ENCODE data around the gene GLIS1.

Gene GLIS1

DNA sequence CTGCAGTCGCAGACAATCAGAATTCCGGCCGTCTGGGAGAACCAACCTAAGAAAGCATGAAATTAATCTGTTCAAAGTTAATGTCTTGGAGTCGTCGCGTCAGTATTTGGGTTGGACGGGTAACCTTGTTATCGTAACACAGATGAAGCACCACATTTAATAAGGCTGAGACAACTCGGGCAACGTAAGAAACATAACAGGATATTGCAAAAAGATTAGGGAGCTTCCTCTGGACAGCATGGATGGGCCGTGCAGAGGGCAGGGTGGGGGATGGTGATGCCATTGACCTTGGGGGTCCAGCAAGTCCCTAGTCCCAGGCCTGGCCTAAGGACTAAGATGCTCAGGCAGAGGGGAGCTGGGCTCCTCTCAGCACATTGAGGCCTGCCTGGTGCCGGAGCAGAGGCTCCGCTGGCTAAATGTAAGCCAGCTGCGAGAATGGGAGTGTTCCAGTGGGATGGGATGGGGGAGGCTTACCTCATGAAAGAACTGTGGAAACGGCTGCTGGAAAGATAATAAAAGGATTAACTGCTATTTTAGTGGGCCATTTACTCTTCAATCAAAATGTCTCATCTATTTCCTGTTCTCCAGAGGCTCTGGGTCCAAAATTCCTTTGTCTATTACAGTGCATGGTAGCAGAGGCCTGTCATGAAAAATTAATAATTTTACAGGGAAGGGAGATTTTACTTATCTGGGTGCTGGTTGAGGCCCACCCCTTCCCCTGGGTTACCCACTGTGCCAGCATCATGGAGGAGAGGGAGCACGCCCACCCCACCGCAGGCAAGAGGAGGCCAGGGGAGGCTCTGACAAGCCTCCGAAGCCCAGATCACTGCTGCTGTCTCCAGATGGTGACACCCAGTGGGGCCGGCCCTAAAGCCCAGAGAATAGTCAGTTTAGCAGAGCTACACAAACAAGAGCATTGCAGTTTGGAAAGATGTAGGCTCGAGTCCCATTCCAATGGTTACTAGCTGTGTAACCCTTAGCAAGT lies 148.1 kb downstream of the GLIS1 start:
- peak; percentile 68 for DNase-seq

DNA sequence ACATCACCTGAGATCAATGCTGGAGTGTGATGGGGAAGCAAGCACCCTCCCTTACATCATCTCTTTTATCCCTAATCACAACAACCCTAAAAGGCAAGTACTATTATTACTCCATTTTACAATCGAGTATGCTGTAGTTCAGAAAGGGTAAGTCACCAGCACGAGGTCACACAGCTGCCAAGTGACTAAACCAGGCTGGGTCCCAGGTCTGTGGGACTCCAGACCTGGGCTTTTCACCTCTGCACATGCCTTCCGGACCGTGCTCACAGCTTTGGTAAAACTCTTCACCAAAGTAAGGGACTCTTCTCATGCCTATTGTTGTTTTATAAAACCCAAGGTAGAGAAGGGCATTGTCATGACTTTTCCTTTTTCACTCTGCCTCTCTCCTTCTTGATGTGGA lies 148.9 kb downstream of the GLIS1 start:
- DNase-seq = no peak

DNA sequence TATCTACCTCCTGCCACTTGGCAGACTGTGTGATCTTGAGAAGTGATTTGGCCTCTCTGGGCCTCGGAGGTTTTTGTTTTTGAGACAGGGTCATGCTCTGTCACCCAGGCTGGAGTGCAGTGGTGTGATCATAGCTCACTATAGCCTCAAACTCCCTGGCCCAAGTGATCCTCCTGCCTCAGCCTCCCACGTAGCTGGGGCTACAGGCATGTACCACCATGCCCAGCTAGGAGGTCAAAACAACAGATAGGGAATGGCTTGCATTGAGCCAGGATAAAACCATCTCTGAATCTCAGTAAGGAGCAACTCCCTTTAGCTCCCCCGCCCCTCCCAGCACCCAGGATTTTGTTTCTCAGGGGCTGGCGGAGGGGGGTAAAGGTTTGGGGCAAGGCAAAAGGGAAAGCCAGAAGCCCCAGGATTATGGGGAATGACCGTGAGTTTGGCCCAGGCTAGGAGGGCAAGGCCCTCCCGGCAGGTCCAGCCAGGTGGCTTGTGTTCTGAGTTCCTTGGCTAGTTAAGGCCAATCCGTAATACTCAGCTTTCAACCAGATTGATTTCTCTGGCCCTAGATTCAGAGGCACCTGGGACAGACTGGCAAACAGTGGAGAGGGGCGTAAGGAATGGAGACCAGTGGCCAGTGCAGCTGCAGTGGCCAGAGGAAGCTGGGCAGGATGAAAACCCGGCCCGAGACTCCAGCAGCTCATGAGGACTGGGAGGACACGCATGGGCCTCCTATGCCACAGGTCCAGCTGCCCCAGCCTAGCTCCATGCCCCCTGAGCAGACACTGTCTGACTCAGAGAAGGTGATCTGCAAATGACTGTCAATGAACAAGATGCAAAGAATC lies 149.7 kb downstream of the GLIS1 start:
- DNase-seq = no peak

DNA sequence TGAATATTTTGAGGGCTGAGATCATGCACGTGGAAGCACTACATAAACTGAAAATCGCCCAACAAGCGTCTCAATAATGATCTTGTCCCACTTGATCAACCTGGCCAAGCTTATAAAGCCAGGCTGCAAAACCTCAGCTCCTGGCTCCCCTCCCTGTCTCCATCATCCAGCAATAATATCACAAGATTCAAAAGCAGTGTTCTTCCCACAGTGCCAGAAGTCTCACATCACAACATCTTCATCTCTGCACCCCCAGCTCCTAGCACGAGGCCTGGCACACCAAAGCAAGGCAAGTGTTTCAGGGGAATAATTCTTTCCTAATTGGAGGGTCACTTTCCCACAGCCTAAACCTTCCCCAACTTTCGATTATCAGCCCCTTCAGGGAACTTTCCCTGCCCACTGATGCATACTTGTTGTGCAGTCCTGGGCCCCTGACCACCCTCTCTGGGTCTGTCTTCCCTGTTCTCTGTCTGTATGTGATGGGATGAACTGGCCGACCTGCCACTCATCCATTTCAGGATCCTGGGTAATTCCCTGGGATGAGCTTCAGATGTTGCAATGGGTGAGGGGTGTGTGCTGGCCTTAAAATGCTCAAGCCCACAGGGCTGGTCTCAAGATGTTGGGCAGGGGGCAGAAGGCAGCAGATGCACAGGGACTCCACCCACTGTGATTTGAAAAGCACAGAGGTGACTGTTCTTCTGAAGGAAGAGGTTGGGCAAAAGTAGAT lies 150.7 kb downstream of the GLIS1 start:
- DNase-seq = no peak

DNA sequence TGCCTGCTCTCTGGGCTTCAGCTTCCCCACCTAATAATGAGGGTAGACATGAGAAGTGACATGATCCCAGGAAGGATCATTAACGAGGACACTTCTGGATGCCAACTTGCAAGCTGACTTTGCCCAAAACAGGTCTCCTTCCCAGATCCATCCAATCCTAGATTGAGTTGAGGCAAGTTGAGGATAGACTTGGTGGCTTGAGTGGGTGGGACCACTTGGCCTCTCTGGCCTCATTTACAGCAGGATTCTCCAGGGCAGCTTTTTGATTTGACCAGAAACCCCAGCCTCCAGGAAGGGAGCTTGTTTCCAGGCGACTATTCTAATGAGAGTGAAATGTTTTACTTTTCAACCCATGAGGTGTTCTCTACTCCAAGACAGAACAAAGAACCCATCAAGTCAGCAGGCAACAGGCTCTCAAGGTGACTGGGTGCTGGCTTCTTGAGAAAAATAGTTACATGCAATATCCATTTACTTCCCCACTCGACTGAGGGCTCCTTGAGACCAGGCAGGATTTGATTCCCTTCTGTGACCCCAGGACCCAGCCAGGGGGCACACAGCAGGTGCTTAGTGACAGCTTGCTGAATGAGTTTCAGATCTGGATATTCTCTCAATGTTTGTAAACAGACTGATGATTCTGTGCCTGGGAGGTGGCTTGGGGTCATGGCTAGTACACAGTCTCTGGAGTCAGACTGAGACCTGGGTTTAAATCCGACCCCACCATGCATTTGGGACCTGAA lies 151.5 kb downstream of the GLIS1 start:
- no peak for DNase-seq

DNA sequence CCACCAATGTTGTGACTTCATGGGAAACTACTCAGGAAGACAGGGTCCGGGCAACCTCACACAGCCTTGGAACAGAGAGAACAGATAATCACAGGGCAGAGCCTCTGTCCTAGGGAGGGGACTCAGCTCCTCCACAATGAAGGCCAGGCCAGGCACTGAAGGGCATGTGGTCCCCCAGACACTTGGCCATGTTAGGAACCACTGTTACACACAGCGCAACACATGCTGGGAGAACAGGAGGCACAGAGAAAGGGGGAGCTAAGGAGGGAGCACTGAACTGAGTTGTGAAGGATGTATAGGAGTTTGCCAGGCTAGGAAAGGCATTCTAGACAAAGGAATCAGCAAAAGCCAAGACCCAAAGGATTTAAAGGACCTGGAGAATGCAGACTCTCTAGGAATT lies 152.2 kb downstream of the GLIS1 start:
- no peak for DNase-seq

DNA sequence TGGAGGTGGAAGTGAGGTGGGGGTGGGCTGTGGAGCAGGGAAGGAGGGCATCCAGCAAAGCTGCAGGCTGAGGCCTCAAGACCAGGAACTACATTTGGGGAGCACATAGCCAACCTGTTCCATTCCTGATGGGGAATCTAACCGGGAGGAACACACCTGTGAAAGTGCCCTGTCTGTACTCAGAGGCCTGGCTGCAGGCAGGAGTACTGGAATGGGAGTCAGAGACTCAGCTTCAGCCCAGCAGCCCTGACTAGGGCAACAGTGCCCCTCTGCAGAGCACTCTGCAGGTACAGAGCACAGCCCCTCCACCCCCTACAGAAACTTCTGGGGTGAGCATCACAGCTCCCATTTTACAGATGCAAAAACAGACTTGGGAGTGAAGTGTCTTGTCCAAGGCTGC lies 153.4 kb downstream of the GLIS1 start:
- DNase-seq = no peak

DNA sequence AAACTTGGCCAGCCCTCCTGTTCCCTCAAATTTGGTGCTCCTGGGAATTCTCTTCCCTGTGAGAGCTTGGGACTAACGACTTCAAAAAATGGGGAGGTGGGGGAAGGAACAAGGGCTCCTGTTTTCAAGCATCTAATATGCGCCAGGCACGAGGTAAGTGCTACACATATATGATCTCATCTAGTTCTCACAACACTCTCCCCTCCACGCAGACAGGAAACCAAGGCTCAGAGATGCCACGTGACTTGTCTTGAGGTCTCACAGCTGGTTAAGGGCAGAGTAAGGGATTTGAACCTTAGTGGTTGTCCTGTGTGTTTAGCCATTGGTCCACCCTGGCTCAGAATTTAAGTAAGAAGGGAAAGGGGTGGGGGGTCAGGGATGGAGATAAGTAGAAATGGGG lies 153.8 kb downstream of the GLIS1 start:
- no peak for DNase-seq

DNA sequence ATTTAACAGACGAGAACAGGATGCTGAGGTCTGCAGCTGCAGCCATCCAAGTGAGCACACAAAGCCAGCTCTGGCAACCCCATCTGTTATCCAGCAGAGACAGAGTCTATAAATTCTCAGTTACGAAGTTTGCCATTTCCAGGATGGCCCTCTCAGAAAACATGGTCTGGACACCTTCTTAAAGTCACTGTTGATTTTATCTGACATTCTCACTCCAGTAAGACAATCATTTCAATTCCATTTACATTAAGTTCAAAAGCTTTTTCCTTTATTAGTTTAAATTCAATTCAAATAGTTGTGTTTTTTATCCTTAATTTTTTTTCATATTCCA lies 154.2 kb downstream of the GLIS1 start:
- no peak for DNase-seq

DNA sequence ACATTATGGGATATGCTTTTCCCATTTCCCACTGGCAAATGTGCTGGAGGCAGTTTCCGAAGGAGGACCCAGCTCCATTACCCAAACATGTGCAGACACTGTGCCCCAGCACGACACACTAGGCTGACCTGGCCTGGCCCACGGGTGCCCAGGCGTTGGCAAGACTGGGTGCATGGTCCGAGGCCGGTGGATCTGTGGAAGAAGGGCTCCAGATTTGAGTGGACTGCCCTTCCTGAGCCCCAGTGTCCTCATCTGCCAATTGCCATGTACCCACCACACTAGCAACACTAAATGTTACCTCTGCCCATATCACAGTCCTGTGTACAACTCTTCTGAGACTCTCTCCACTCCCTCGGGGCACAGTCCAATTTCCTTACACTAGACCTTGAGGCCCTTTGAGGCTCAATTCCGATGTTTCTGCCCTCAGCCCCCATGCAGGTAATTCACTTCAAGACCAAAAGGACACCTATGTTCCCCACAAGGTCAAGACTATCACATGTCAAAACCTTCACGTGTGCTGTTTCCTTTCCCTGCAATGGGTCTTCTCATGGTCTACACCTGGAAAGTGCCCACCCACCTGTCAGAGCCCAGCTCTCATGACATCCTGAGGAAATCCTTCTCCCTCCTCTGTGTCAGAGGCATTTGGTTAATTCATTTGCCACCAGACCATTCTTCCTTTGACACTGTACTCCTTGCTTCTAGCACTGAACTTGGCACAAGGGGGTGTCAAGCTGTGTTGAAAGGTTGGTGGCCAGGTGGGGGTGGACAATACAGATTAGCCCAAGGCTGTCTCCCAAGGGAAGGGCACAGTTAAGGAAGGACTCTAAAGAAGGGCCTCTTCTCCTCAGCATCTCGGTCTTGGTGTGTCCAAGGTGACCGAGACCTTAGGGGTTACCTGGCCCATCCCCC lies 154.8 kb downstream of the GLIS1 start:
- DNase-seq = no peak

DNA sequence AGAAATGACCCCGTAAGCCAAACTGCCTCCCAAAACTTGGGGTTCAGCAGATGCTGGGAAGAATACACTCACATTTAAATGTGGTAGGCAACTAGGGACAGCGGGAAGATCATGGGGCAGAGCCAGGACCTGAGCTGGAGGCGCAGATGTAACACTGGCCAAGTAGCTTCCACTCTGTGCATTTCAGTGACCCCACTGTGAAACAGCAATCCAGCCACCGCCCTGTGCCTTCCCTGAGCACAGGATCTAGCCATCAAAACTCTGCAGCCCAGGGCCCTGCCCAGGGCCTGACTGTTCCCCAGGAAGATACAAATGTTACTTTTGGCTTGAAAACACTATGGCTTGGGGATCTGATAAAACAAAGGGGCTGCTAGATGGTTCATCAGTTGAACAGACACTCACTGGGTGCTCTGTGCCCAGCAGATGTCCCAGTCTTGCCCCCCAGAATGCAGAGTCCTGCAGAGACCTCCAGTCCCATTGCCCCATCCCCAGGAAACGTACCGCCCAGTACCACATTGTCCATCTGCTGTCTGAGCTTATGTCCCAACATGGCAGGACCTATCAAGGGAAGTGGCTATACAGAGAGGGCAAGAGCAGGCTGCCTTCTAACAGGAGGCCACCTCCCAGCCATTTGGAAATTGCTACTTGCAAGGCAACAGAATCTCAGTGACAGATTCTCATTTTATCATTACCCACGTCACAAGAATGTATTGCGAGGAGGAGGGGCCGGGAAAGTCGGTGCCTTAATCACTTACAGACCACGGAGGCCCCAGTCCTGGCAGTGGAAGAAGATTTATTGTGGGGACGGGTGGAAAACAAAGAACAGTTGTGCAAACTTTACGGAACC lies 155.7 kb downstream of the GLIS1 start:
- peak; percentile 81 for DNase-seq

DNA sequence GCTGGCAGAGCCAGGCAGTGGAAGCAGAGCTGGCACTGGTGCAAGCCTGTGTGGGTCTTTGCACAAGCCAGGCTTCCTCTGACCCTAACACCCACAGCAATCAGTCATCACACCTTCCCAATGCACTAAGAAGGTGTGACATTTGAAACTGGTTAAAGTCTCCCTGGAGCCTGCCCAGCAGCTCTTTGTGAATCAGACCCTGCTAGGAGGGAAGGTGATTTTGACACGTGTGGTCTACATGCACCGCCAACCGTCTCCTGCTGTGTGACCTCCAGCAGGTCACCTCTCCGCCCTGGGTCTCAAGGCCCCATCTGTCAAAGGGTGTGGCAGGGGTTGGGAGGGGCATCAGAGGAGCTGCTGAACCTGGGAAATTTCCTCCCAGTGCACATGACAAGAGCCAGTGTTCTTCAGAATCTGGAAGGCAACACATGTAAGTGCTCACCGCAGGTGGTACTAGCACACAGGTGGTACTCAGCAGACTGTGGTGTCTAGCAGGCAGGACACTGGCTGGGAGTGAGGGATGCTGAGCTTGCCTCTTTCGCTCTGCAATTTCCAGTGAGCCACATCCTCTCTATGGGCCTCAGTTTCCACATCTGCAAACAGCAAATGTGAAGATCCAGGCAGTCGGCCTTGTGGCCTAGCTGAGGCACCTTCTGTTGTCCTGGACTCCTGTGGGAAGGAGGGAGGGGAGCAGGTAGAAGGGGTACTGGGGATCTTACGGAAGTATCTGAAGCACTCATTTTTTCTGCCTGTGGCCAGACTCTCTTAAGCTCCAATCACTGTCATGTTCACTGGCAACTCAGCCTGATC lies 156.5 kb downstream of the GLIS1 start:
- DNase-seq = no peak

DNA sequence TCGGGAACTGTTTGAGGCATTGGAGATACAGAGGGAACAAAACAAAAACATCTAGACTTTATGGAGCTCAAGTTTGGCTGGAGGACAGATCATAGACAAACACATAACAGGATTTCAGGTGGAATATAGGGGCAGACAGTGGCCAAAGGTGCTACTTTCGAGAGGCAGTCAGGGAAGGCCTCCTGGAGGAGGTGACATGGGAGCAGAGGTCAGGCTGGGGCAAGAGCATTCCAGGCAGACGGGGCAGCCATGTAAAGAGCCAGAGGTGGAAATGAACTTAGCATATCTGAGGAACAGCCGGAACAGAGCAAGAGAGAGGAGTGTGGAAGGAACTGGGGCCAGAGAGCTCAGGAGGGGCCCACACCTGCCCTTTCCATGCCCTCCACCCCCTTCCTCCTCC lies 157.5 kb downstream of the GLIS1 start:
- DNase-seq = no peak

DNA sequence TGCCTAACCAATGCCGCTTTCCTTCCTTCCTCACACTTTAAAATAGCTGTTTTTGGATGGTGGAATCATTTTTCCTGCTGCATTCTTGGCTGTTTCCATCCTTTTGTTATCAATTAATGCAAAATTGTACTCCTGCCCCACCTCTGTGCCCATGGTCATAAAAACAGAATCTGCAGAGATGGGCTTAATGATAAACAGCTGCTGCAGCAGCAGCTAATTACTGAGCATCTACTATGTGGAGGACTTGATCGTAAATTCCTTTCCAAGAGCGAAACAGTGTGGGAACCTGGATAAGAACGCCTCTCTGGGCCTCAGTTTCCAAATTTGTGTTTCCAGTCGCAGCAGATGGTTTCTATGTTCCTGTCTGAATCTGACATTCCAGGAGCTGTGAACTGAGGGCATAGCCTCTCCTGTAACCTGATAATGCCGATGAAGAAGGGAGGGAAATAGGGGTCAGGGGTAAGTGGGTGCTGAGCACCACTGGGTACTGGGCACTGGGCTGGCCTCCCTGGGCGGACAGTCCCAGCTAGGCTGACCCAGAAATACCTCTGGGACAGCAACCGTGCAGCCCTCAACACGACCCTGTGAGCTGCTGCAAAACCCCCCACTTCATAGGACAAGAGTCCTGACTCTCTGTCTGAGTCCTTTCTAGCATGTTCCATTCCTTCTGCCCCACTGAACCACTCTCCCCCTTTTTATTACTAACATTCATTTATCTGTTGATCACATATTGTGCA lies 158.1 kb downstream of the GLIS1 start:
- DNase-seq = no peak

DNA sequence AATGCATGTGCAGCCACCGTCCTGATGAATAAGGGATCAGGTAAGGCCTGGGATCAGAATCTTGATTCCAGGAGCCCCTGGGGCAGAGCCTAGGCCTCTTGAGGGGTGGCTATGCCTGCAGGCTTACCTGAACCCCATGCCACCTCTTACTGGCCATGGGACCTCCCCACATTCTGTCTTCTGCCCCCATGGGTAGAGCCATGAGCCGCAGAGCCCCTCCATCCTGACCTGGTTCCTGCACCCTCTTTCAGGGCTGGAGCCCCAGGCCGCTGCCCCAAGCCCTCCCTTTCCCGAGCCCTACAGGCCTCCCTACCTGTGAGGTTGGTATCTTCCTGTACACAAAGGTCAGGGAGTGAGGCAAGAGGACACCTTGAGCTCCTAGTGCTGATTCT lies 159.0 kb downstream of the GLIS1 start:
- DNase-seq = no peak

DNA sequence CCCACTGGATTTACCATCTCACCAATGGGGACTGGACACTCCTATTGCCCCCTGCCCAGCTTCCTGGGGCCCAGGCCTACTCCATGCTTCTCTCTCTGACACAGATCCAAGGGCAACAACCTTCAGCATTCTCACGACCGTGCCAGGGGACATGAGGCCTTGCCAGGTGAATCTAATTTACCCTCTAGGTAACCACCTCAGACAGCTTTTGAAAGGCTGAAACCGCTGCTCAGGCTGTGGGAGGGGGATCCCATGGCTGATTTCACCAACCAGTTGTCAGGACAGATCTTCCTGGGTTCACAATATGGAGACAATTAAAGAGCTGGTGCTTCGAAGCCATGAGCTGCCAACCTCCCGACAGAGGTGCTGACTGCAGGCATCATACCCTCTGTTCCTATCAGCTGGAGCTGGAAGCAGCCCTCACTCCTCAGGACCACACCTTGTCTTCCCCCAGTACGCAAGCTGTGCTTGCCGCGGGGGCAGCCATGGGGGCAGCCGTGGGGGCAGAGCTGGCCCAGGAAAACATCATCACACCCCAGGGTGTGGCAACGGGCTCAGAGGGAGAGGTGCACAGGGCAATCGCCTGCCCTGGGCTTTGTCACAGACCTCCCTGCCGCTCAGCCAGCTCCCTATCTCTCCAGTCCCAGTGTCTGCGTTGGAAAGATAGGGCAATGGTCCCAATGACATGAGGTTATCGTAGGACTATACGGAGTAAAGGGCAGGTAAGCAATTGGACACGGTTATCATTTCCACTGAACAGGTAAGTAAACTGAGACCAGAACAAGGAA lies 159.5 kb downstream of the GLIS1 start:
- DNase-seq = no peak

DNA sequence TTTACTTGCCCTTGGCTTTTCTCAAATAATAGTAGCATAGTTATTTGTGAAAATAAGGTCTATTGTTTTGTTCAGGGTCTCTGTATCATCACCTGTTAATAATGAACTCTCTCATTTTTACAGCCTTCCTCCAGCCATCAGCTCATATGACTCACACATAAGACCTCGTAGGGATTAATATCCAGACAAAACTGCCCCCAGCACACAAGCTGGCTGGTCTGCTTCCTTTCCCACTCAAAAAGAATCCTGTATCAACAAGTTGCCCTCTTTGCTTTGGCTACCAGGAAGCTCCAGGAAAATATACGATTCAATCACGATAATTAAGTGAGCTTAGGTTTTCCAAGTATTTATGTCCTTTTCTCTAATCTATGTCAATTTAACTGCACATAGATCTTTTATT lies 160.6 kb downstream of the GLIS1 start:
- DNase-seq = no peak

DNA sequence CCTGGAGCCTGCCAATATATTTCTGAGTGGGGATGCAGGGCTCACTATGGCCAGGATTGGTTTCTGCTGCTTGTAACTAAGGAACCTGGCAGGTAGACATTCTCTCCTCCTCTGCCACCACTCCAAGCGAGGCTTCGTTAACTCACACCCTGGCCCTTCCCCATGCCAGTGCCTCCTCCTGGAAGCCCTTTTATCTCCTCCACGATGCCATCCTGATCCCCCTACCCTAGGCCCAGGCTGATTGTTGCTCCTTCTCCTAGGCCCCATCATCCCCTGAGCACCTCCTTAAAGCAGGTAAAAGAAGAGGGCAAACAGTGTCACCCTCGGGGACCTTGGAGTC lies 161.2 kb downstream of the GLIS1 start:
- no peak for DNase-seq

Measured in eye (tissue), 1 donor.